ENCODE data around the gene VSNL1.

Gene VSNL1

DNA sequence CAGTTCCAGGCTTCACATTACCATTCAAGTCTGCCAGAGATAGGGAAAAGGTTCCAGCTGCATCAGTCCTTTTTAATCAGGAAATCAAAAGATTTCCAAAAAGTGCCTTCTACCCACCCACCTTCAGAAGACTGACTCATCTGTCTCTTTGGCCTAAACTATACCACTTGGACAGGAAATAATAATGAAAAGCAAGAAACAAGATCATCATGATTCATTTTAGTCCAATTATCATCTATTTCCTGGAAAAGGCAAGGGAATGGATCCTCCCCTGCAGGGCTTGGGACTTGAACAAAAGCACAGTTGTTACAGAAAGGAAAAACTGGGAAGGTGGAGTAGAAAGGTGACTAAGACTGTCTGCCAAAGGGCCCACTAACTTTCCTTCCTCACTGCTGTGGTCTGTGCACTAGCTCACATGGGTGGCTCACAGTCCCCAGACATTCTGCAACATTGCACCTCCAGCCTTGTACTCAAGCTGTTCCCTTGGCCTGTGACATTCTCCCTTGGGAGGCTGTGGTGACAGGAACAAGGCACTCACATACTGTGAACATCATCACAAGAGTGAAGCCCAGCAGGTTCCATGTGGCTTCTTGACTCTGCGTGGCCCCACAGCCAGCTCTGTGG, 75.3 kb downstream of the VSNL1 start:
- no peak overlapping the region for H2BK15ac ChIP-seq (ENCODE audit: low read depth, poor library complexity, severe bottlenecking)
- no peak overlapping the region for H3K4me3 ChIP-seq (ENCODE audit: insufficient read depth in 1 of 2, low read depth in 1 of 2, low read length in 2 of 2)
- no peak overlapping the region for H2BK120ac ChIP-seq (ENCODE audit: low read depth, low read length)
- peak overlapping the region; percentile 57 for H4K8ac ChIP-seq (ENCODE audit: low read length)
- no peak overlapping the region for H3K23ac ChIP-seq (ENCODE audit: low read length in 2 of 2)
- H3K4me1 ChIP-seq (ENCODE audit: control insufficient read depth, insufficient read depth, low read depth, low read length) = peaks cover 4% of the 10 kb centered on the region
- H3K4ac ChIP-seq (ENCODE audit: low read depth in 1 of 2, low read length in 2 of 2) = no peak overlapping the region
- H4K91ac ChIP-seq (ENCODE audit: low read length) = no peak overlapping the region
- no peak overlapping the region for H2AFZ ChIP-seq (ENCODE audit: low read depth, low read length)
- H3K27ac ChIP-seq (ENCODE audit: low read length, poor library complexity, severe bottlenecking) = no peak overlapping the region
- H3K9ac ChIP-seq (ENCODE audit: low read length) = peak overlapping the region; percentile 4
- H3K79me1 ChIP-seq (replicated peaks; ENCODE audit: low read length, poor library complexity, severe bottlenecking) = no peaks in the 10 kb centered on the region
- no peaks in the 10 kb centered on the region for H3K9me3 ChIP-seq (ENCODE audit: control insufficient read depth, low read length)
- 100% methylated on average over 1 of the region's 1 CpG for WGBS
- peak; percentile 3 for DNase-seq
- H2AK5ac ChIP-seq (ENCODE audit: low read length, severe bottlenecking) = no peak overlapping the region
- H3K14ac ChIP-seq (ENCODE audit: low read length in 2 of 2) = peak overlapping the region in 1 of 2 experiments; percentile 14
- no peak overlapping the region for H2BK12ac ChIP-seq (ENCODE audit: low read length in 2 of 2)
- H2BK5ac ChIP-seq (ENCODE audit: low read depth, low read length, poor library complexity, severe bottlenecking) = no peak overlapping the region
- H3K4me2 ChIP-seq (ENCODE audit: low read length, poor library complexity, severe bottlenecking) = no peak overlapping the region
- peak overlapping the region in 1 of 2 experiments; percentile 25 for H3K18ac ChIP-seq (ENCODE audit: low read depth in 1 of 2, low read length in 2 of 2)
- H3K36me3 ChIP-seq (ENCODE audit: control insufficient read depth in 1 of 2, insufficient read depth in 2 of 2, low read depth in 1 of 2, low read length in 2 of 2) = no peaks in the 10 kb centered on the region
- H3K27me3 ChIP-seq (ENCODE audit: control insufficient read depth in 1 of 2, insufficient read depth in 1 of 2, low read length in 2 of 2) = no peaks in the 10 kb centered on the region

DNA sequence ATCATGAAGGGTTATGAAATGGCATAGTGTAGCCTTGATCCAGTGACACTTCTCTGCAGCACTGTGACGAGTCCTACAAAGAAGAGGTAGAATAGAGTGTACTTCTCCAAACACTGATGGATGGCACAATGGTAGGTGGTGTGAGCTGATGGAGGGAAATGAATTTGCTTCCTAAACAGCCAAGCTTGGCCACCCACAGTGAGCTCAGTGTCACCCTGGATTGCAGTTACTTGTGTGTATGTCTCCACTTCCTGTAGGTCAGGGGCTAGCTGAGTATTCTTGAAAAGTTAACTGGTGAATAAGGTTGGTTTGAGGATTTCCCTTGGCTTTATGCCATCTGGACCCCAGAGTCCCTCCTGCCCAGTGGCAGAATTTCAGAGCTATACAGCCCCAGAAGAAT, 75.9 kb downstream of the VSNL1 start:
- Histone ChIP-seq H3K14ac (ENCODE audit: low read length in 2 of 2) (no peak overlapping the region), H4K8ac (ENCODE audit: low read length) (no peak overlapping the region), H3K4me3 (ENCODE audit: insufficient read depth in 1 of 2, low read depth in 1 of 2, low read length in 2 of 2) (no peak overlapping the region), H3K23ac (ENCODE audit: low read length in 2 of 2) (no peak overlapping the region), H3K79me1 (replicated peaks; ENCODE audit: low read length, poor library complexity, severe bottlenecking) (no peaks in the 10 kb centered on the region), H2BK120ac (ENCODE audit: low read depth, low read length) (no peak overlapping the region), H2BK15ac (ENCODE audit: low read depth, poor library complexity, severe bottlenecking) (no peak overlapping the region), H3K4me2 (ENCODE audit: low read length, poor library complexity, severe bottlenecking) (no peak overlapping the region), H3K27ac (ENCODE audit: low read length, poor library complexity, severe bottlenecking) (no peak overlapping the region), H2AFZ (ENCODE audit: low read depth, low read length) (no peak overlapping the region), H3K9me3 (ENCODE audit: control insufficient read depth, low read length) (no peaks in the 10 kb centered on the region), H2AK5ac (ENCODE audit: low read length, severe bottlenecking) (no peak overlapping the region), H2BK12ac (ENCODE audit: low read length in 2 of 2) (no peak overlapping the region), H2BK5ac (ENCODE audit: low read depth, low read length, poor library complexity, severe bottlenecking) (no peak overlapping the region), H3K9ac (ENCODE audit: low read length) (no peak overlapping the region), H3K4me1 (ENCODE audit: control insufficient read depth, insufficient read depth, low read depth, low read length) (peaks cover 6% of the 10 kb centered on the region), H3K36me3 (ENCODE audit: control insufficient read depth in 1 of 2, insufficient read depth in 2 of 2, low read depth in 1 of 2, low read length in 2 of 2) (no peaks in the 10 kb centered on the region), H4K91ac (ENCODE audit: low read length) (no peak overlapping the region), H3K18ac (ENCODE audit: low read depth in 1 of 2, low read length in 2 of 2) (peak overlapping the region in 1 of 2 experiments; percentile 50), H3K27me3 (ENCODE audit: control insufficient read depth in 1 of 2, insufficient read depth in 1 of 2, low read length in 2 of 2) (no peaks in the 10 kb centered on the region), H3K4ac (ENCODE audit: low read depth in 1 of 2, low read length in 2 of 2) (no peak overlapping the region)
- DNase-seq = no peak
- 94% methylated on average over 1 of the region's 1 CpG for WGBS

DNA sequence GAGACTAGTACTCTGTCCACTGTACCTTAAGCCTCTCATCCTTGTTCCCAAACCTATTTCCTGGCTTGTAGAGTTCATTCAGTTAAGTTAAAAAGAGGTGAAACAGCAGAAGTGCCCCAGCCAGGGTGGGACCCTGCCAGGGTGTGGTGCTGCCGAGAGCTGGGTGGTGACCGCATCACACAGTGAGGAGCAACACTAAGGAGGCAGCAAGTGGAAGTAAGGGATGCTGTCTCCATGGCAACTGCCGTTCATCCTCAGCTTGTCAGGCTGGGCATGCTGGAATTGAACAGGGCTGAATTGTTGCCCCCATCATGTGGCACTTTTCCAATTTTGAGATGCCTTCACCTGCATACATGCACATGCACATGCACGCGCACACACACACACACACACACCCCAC, 77.0 kb downstream of the VSNL1 start:
- Histone ChIP-seq H2BK5ac (ENCODE audit: low read depth, low read length, poor library complexity, severe bottlenecking) (no peak overlapping the region), H2BK120ac (ENCODE audit: low read depth, low read length) (no peak overlapping the region), H3K79me1 (replicated peaks; ENCODE audit: low read length, poor library complexity, severe bottlenecking) (no peaks in the 10 kb centered on the region), H2BK15ac (ENCODE audit: low read depth, poor library complexity, severe bottlenecking) (no peak overlapping the region), H3K4me3 (ENCODE audit: insufficient read depth in 1 of 2, low read depth in 1 of 2, low read length in 2 of 2) (no peak overlapping the region), H3K9me3 (ENCODE audit: control insufficient read depth, low read length) (no peaks in the 10 kb centered on the region), H3K36me3 (ENCODE audit: control insufficient read depth in 1 of 2, insufficient read depth in 2 of 2, low read depth in 1 of 2, low read length in 2 of 2) (no peaks in the 10 kb centered on the region), H2BK12ac (ENCODE audit: low read length in 2 of 2) (no peak overlapping the region), H3K27me3 (ENCODE audit: control insufficient read depth in 1 of 2, insufficient read depth in 1 of 2, low read length in 2 of 2) (no peaks in the 10 kb centered on the region), H3K4me1 (ENCODE audit: control insufficient read depth, insufficient read depth, low read depth, low read length) (peaks cover 8% of the 10 kb centered on the region), H2AK5ac (ENCODE audit: low read length, severe bottlenecking) (no peak overlapping the region), H3K27ac (ENCODE audit: low read length, poor library complexity, severe bottlenecking) (no peak overlapping the region), H4K91ac (ENCODE audit: low read length) (no peak overlapping the region), H4K8ac (ENCODE audit: low read length) (no peak overlapping the region), H3K9ac (ENCODE audit: low read length) (no peak overlapping the region), H3K4ac (ENCODE audit: low read depth in 1 of 2, low read length in 2 of 2) (no peak overlapping the region), H3K18ac (ENCODE audit: low read depth in 1 of 2, low read length in 2 of 2) (no peak overlapping the region), H2AFZ (ENCODE audit: low read depth, low read length) (no peak overlapping the region), H3K4me2 (ENCODE audit: low read length, poor library complexity, severe bottlenecking) (no peak overlapping the region), H3K14ac (ENCODE audit: low read length in 2 of 2) (peak overlapping the region in 1 of 2 experiments; percentile 39), H3K23ac (ENCODE audit: low read length in 2 of 2) (peak overlapping the region in 1 of 2 experiments; percentile 36)
- 96% methylated on average over 3 of the region's 5 CpGs for WGBS
- DNase-seq = no peak

DNA sequence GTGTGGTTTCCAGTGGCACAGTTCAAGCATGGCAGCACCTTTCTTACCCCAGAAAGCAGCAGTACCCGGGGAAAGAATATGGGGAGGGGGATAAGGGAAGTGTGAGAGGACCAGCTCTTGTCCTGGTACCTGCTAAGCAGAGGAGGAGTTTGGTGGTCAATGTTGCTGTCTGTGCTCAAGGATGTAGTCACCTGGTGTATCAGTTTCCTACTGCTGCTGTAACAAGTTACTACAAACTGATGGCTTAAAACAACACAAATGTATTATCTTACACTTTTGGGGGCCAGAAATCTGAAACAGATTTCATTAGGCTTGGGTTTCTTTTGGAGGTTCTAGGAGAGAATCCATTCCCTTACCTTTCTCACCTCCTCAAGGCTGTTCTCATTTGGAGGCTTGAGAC, 77.5 kb downstream of the VSNL1 start:
- Histone ChIP-seq H2AFZ (ENCODE audit: low read depth, low read length) (no peak overlapping the region), H3K36me3 (ENCODE audit: control insufficient read depth in 1 of 2, insufficient read depth in 2 of 2, low read depth in 1 of 2, low read length in 2 of 2) (no peaks in the 10 kb centered on the region), H4K91ac (ENCODE audit: low read length) (no peak overlapping the region), H4K8ac (ENCODE audit: low read length) (no peak overlapping the region), H3K9ac (ENCODE audit: low read length) (no peak overlapping the region), H3K27me3 (ENCODE audit: control insufficient read depth in 1 of 2, insufficient read depth in 1 of 2, low read length in 2 of 2) (no peaks in the 10 kb centered on the region), H3K9me3 (ENCODE audit: control insufficient read depth, low read length) (no peaks in the 10 kb centered on the region), H3K79me1 (replicated peaks; ENCODE audit: low read length, poor library complexity, severe bottlenecking) (no peaks in the 10 kb centered on the region), H2BK15ac (ENCODE audit: low read depth, poor library complexity, severe bottlenecking) (no peak overlapping the region), H3K14ac (ENCODE audit: low read length in 2 of 2) (peak overlapping the region in 1 of 2 experiments; percentile 39), H3K4me3 (ENCODE audit: insufficient read depth in 1 of 2, low read depth in 1 of 2, low read length in 2 of 2) (no peak overlapping the region), H2BK120ac (ENCODE audit: low read depth, low read length) (no peak overlapping the region), H2AK5ac (ENCODE audit: low read length, severe bottlenecking) (no peak overlapping the region), H3K4me1 (ENCODE audit: control insufficient read depth, insufficient read depth, low read depth, low read length) (peaks cover 10% of the 10 kb centered on the region), H2BK5ac (ENCODE audit: low read depth, low read length, poor library complexity, severe bottlenecking) (no peak overlapping the region), H3K4ac (ENCODE audit: low read depth in 1 of 2, low read length in 2 of 2) (no peak overlapping the region), H3K27ac (ENCODE audit: low read length, poor library complexity, severe bottlenecking) (no peak overlapping the region), H2BK12ac (ENCODE audit: low read length in 2 of 2) (no peak overlapping the region), H3K4me2 (ENCODE audit: low read length, poor library complexity, severe bottlenecking) (no peak overlapping the region), H3K18ac (ENCODE audit: low read depth in 1 of 2, low read length in 2 of 2) (no peak overlapping the region), H3K23ac (ENCODE audit: low read length in 2 of 2) (peak overlapping the region in 1 of 2 experiments; percentile 36)
- WGBS = 73% methylated on average over 1 of the region's 1 CpG
- DNase-seq = no peak

Data from mesenchymal stem cell (in vitro differentiated cells and primary cell).